HCT116 (cell line): ENCODE results near the gene PHF2. TPM values are rescaled to one million over a fixed set of nuclear protein-coding genes. Genes with fewer than 3 reads are reported as not detected.

Experiments
- ATAC-seq: fragments of 200-7000 bp; cut with Tn5 transposase; 2 replicates; pipeline ENCODE4 v1.9.1; 2020; ENCODE audit warnings: mild to moderate bottlenecking, moderate library complexity
- BruUV-seq: library from RNA; stranded (reverse); fragments of 400-500 nt; replicated peaks from 2 replicates; lab custom pipeline; 2021; lab: Mats Ljungman, UMichigan
- CTCF ChIA-PET: fragments of 300-600 bp; sonication (Branson Sonifier 250); formaldehyde crosslinking; loops from one replicate; lab custom pipeline; 2021; ENCODE audit warnings: antibody characterized with exemption; lab: Charles Lee
- POLR2A ChIA-PET: fragments of 300-600, 350-600 bp; sonication (Branson Sonifier 250); formaldehyde crosslinking; loops from one replicate; lab custom pipeline; 2021; ENCODE audit warnings: antibody characterized with exemption; lab: Charles Lee
- RAD21 ChIA-PET, 2 experiments: fragments of 300-600 bp; sonication (Branson Sonifier 250); formaldehyde crosslinking; loops; one replicate each; lab custom pipeline; 2023; ENCODE audit warnings: low total read pairs in 2 of 2; ENCODE audit not compliant: uncharacterized antibody in 2 of 2, unreplicated experiment in 2 of 2, low non-redundant PET in 1 of 2; lab: Charles Lee
- DNase-seq: peaks from one replicate; pipeline ENCODE4 v3.0.0-alpha.2; 2010; ENCODE audit warnings: low read depth, low spot score
- H2AFZ ChIP-seq: fragments of 200-600 bp; shearing (Covaris generic), sonication (generic); 2 replicates; pipeline ENCODE4 v1.6.1; 2017; ENCODE audit warnings: low read depth, mixed run types, mixed read lengths, antibody characterized with exemption, low read length; ENCODE audit not compliant: poor library complexity, severe bottlenecking
- H3K27ac ChIP-seq: 2 replicates; pipeline ENCODE4 v1.5.1; 2012; ENCODE audit warnings: low read depth, low read length
- H3K27me3 ChIP-seq: fragments of 200-600 bp; sonication (generic); 2 replicates; pipeline ENCODE4 v1.6.1; 2016; ENCODE audit warnings: mixed run types, low read length, mixed read lengths; ENCODE audit not compliant: insufficient read depth
- H3K36me3 ChIP-seq, 2 experiments: fragments of 200-500 bp in 1 of 2; fragments of 200-600 bp in 1 of 2; sonication (Bioruptor generic) in 1 of 2; sonication (generic) in 1 of 2; 2 replicates each; pipeline versions ENCODE4 v1.5.1 to v1.6.1; 2014 to 2016; ENCODE audit warnings: low read length in 2 of 2, inconsistent platforms in 1 of 2, mixed read lengths in 1 of 2, mixed run types in 1 of 2; ENCODE audit not compliant: insufficient read depth in 2 of 2, control insufficient read depth in 1 of 2
- H3K4me1 ChIP-seq, 2 experiments: fragments of 200-600 bp in 1 of 2; sonication (generic) in 1 of 2; 2 replicates each; pipeline versions ENCODE4 v1.5.1 to v1.6.1; 2012 to 2017; ENCODE audit warnings: low read length in 2 of 2, inconsistent platforms in 1 of 2, mild to moderate bottlenecking in 1 of 2, mixed read lengths in 1 of 2, mixed run types in 1 of 2, moderate library complexity in 1 of 2; ENCODE audit not compliant: insufficient read depth in 2 of 2, control insufficient read depth in 1 of 2
- H3K4me2 ChIP-seq: fragments of 200-600 bp; sonication (generic); 2 replicates; pipeline ENCODE4 v1.6.1; 2017; ENCODE audit warnings: mixed run types, low read length, mixed read lengths
- H3K4me3 ChIP-seq, 2 experiments: fragments of 200-600 bp in 1 of 2; sonication (generic) in 1 of 2; replicated peaks in 1 of 2; 2 replicates each; pipeline ENCODE4 v1.5.1; 2011 to 2016; ENCODE audit warnings: low read length in 2 of 2, control low read depth in 1 of 2, low read depth in 1 of 2, mild to moderate bottlenecking in 1 of 2, mixed read lengths in 1 of 2, mixed run types in 1 of 2
- H3K79me2 ChIP-seq: fragments of 200-600 bp; sonication (generic); 2 replicates; pipeline ENCODE4 v1.6.1; 2017; ENCODE audit warnings: mild to moderate bottlenecking, mixed run types, low read length, moderate library complexity, mixed read lengths; ENCODE audit not compliant: insufficient read depth
- H3K9ac ChIP-seq: fragments of 200-600 bp; sonication (generic); 2 replicates; pipeline ENCODE4 v1.6.1; 2016; ENCODE audit warnings: low read length, mixed read lengths
- H3K9me2 ChIP-seq: fragments of 200-600 bp; sonication (generic), shearing (Covaris generic); 2 replicates; pipeline ENCODE4 v1.6.1; 2017; ENCODE audit warnings: mixed run types, mild to moderate bottlenecking, moderate library complexity; ENCODE audit not compliant: insufficient read depth
- H3K9me3 ChIP-seq, 2 experiments: fragments of 200-500 bp in 1 of 2; fragments of 200-600 bp in 1 of 2; sonication (Bioruptor generic) in 1 of 2; sonication (generic) in 1 of 2; 2 replicates each; pipeline ENCODE4 v1.6.1; 2014 to 2017; ENCODE audit warnings: low read length in 2 of 2, mixed read lengths in 2 of 2, inconsistent platforms in 1 of 2, low read depth in 1 of 2, mild to moderate bottlenecking in 1 of 2, mixed run types in 1 of 2, moderate library complexity in 1 of 2; ENCODE audit not compliant: control insufficient read depth in 1 of 2, insufficient read depth in 1 of 2
- H4K20me1 ChIP-seq: fragments of 200-600 bp; sonication (generic), shearing (Covaris generic); 2 replicates; pipeline ENCODE4 v1.6.1; 2017; ENCODE audit warnings: mixed run types, mild to moderate bottlenecking, moderate library complexity; ENCODE audit not compliant: insufficient read depth
- CTCF ChIP-seq, 3 experiments: fragments of 200-600 bp in 1 of 3; sonication (generic) in 1 of 3; IDR thresholded peaks in 2 of 3; conservative IDR thresholded peaks in 1 of 3; 2 replicates each; pipeline ENCODE4 v1.5.1; 2012 to 2017; ENCODE audit warnings: low read depth in 2 of 3, low read length in 2 of 3, antibody characterized with exemption in 1 of 3, borderline replicate concordance in 1 of 3, control low read depth in 1 of 3, mild to moderate bottlenecking in 1 of 3, mixed read lengths in 1 of 3, mixed run types in 1 of 3, moderate library complexity in 1 of 3; ENCODE audit not compliant: insufficient read depth in 1 of 3
- POLR2AphosphoS5 ChIP-seq: IDR thresholded peaks from 2 replicates; pipeline ENCODE4 v1.6.1; 2011; ENCODE audit warnings: mild to moderate bottlenecking, low read depth, low read length, moderate library complexity
- RAD21 ChIP-seq: IDR thresholded peaks from 2 replicates; pipeline ENCODE4 v1.6.1; 2012; ENCODE audit warnings: low read depth, mild to moderate bottlenecking
- ZFX ChIP-seq: fragments of 450-650 bp; IDR thresholded peaks from 2 replicates; pipeline ENCODE4 v1.6.1; 2017
- intact Hi-C: fragments of 100-400 bp; cut with micrococcal nuclease; formaldehyde crosslinking; loops from 2 replicates; pipeline ENCODE4 v1.10.0; 2022
- total RNA-seq: library from RNA; stranded (reverse); gene quantifications from one replicate; pipeline ENCODE4 v1.2.1, GENCODE V29; 2021; ENCODE audit not compliant: unreplicated experiment

PHF2 gene
- total RNA-seq, 1 experiment from 2014 or later: 20.6 TPM

DNA sequence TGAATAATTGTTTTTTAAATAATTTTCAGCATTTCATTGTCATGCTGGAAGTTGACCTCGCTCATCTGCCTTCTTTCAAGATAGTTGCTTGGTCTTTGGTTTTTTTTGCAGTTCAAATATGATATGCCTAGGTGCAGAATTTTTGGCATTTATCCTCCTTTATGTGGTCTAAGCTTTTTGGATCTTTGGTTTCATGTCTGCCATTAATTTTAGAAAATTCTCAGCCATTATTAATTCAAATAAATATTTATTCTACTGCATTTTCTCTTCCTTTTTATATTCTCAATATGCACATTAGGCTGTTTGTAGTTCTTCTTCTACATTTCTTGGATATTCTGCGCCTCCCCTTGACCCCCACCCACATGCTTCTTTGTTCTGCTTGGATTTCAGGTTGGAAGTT, 63.6 kb downstream of the PHF2 start:
- TF ChIP-seq ZFX (no peak), CTCF (IDR thresholded peaks at IDR 0.05 in 2 of 3, conservative IDR thresholded peaks at IDR 0.05 in 1 of 3; ENCODE audit: borderline replicate concordance in 1 of 3, insufficient read depth in 1 of 3, low read depth in 2 of 3, low read length in 2 of 3) (no peak)
- no peaks in the 10 kb centered on the region for H3K79me2 ChIP-seq
- H3K9me3 ChIP-seq: no peaks in the 10 kb centered on the region
- POLR2A ChIA-PET: no interaction called here
- H3K27me3 ChIP-seq: no peaks in the 10 kb centered on the region
- RAD21 ChIA-PET: no interaction called here
- no peak overlapping the region for H3K9ac ChIP-seq
- H3K4me3 ChIP-seq: no peak overlapping the region
- no peak overlapping the region for H2AFZ ChIP-seq
- H3K9me2 ChIP-seq: no peaks in the 10 kb centered on the region
- no peak overlapping the region for H3K27ac ChIP-seq
- H3K4me2 ChIP-seq: no peak overlapping the region
- 0 out of 4 replicates have a peak, but pooled peaks cover 0 to 5% of the 10 kb centered on the region in 2 experiments for H3K36me3 ChIP-seq
- H4K20me1 ChIP-seq: no peaks in the 10 kb centered on the region
- BruUV-seq: no TSS peak
- peaks cover 0 to 4% of the 10 kb centered on the region in 2 experiments; a peak in 2 of 4 replicates for H3K4me1 ChIP-seq
- CTCF ChIA-PET: no interaction called here
- intact Hi-C loops: no loop called here
- no peak for ATAC-seq
- DNase-seq: no peak

GRCh38 chr9:93642961-93643360, 66.6 kb downstream of the PHF2 start:
- H2AFZ ChIP-seq: no peak overlapping the region
- BruUV-seq: no TSS peak
- no peaks in the 10 kb centered on the region for H3K9me2 ChIP-seq
- POLR2A ChIA-PET: no interaction called here
- ATAC-seq: no peak
- intact Hi-C loops: no loop called here
- no peak for TF ChIP-seq RAD21
- no peak for TF ChIP-seq POLR2AphosphoS5
- no peak for TF ChIP-seq CTCF (IDR thresholded peaks at IDR 0.05 in 2 of 3, conservative IDR thresholded peaks at IDR 0.05 in 1 of 3; ENCODE audit: borderline replicate concordance in 1 of 3, insufficient read depth in 1 of 3, low read depth in 2 of 3, low read length in 2 of 3)
- TF ChIP-seq, all 23 proteins: peak for 0
- Histone ChIP-seq H3K27me3 (no peaks in the 10 kb centered on the region), H3K9me3 (no peaks in the 10 kb centered on the region), H4K20me1 (no peaks in the 10 kb centered on the region), H3K4me1 (peaks cover 0 to 4% of the 10 kb centered on the region in 2 experiments; a peak in 2 of 4 replicates), H3K4me3 (no peak overlapping the region), H3K36me3 (no peaks in the 10 kb centered on the region), H3K27ac (no peak overlapping the region), H3K79me2 (no peaks in the 10 kb centered on the region), H3K9ac (no peak overlapping the region), H3K4me2 (no peak overlapping the region)
- ChIA-PET CTCF (no interaction called here), RAD21 (no interaction called here)
- DNase-seq: no peak
